Neuronal stem cell (in vitro differentiated cells): Measurements from ENCODE around the gene SMCHD1. TPM values are rescaled to one million over a fixed set of nuclear protein-coding genes. Genes with fewer than 3 reads are reported as not detected.

Experiments
- DNase-seq: peaks from one replicate; pipeline ENCODE4 v3.0.0-alpha.2; 2013; ENCODE audit warnings: low spot score
- H2AFZ ChIP-seq: one replicate; pipeline ENCODE4 v1.6.1; 2013; ENCODE audit warnings: mild to moderate bottlenecking, low read length, inconsistent platforms
- H2AK5ac ChIP-seq: 2 replicates; pipeline ENCODE4 v1.6.1; 2013; ENCODE audit warnings: low read depth, mild to moderate bottlenecking, inconsistent platforms, low read length, moderate library complexity, mixed read lengths
- H2BK120ac ChIP-seq: 2 replicates; pipeline ENCODE4 v1.6.1; 2013; ENCODE audit warnings: low read depth, mild to moderate bottlenecking, inconsistent platforms, low read length, moderate library complexity, mixed read lengths
- H2BK12ac ChIP-seq: one replicate; pipeline ENCODE4 v1.6.1; 2013; ENCODE audit warnings: low read length, inconsistent platforms
- H2BK15ac ChIP-seq: 2 replicates; pipeline ENCODE4 v1.6.1; 2013; ENCODE audit warnings: mild to moderate bottlenecking, low read length, inconsistent platforms, mixed read lengths
- H2BK5ac ChIP-seq: one replicate; pipeline ENCODE4 v1.6.1; 2013; ENCODE audit warnings: inconsistent platforms, mild to moderate bottlenecking, low read length, moderate library complexity
- H3K14ac ChIP-seq: one replicate; pipeline ENCODE4 v1.6.1; 2013; ENCODE audit warnings: low read length, inconsistent platforms
- H3K18ac ChIP-seq: 2 replicates; pipeline ENCODE4 v1.6.1; 2013; ENCODE audit warnings: low read length, inconsistent platforms
- H3K23ac ChIP-seq: 2 replicates; pipeline ENCODE4 v1.6.1; 2013; ENCODE audit warnings: low read depth, mild to moderate bottlenecking, mixed read lengths, low read length, inconsistent platforms; ENCODE audit not compliant: poor library complexity
- H3K27ac ChIP-seq: replicated peaks from 3 replicates; pipeline ENCODE4 v1.5.1; 2013; ENCODE audit warnings: low read length, inconsistent platforms
- H3K27me3 ChIP-seq, 3 experiments: 2 replicates each; pipeline ENCODE4 v1.6.1; 2013; ENCODE audit warnings: low read length in 3 of 3, mild to moderate bottlenecking in 2 of 3, inconsistent platforms in 1 of 3, low read depth in 1 of 3, mixed read lengths in 1 of 3, moderate library complexity in 1 of 3; ENCODE audit not compliant: control insufficient read depth in 3 of 3, insufficient read depth in 3 of 3
- H3K36me3 ChIP-seq, 2 donors: replicated peaks in 1 of 2; 2 replicates each; pipeline ENCODE4 v1.6.1; 2013; ENCODE audit warnings: low read length in 2 of 2; ENCODE audit not compliant: control insufficient read depth in 2 of 2, insufficient read depth in 2 of 2
- H3K4ac ChIP-seq: 2 replicates; pipeline ENCODE4 v1.6.1; 2013; ENCODE audit warnings: inconsistent platforms, mild to moderate bottlenecking, low read length, moderate library complexity
- H3K4me1 ChIP-seq, 2 donors: 1 replicate in 1 of 2; 2 replicates in 1 of 2; pipeline ENCODE4 v1.6.1; 2013; ENCODE audit warnings: low read length in 2 of 2, low read depth in 1 of 2; ENCODE audit not compliant: control insufficient read depth in 2 of 2, insufficient read depth in 1 of 2
- H3K4me2 ChIP-seq: one replicate; pipeline ENCODE4 v1.6.1; 2013; ENCODE audit warnings: mild to moderate bottlenecking, low read length, inconsistent platforms; ENCODE audit not compliant: insufficient read depth, poor library complexity, severe bottlenecking
- H3K4me3 ChIP-seq, 2 donors: 2 replicates each; pipeline ENCODE4 v1.5.1; 2013; ENCODE audit warnings: low read length in 2 of 2, mild to moderate bottlenecking in 2 of 2, inconsistent platforms in 1 of 2, moderate library complexity in 1 of 2
- H3K79me1 ChIP-seq: one replicate; pipeline ENCODE4 v1.6.1; 2013; ENCODE audit warnings: low read depth, mild to moderate bottlenecking, inconsistent platforms, low read length, moderate library complexity
- H3K9ac ChIP-seq: one replicate; pipeline ENCODE4 v1.6.1; 2013; ENCODE audit warnings: mild to moderate bottlenecking, low read depth, low read length, inconsistent platforms; ENCODE audit not compliant: poor library complexity
- H3K9me3 ChIP-seq, 2 donors: replicated peaks in 1 of 2; 2 replicates each; pipeline versions ENCODE3 to v1.6.1; 2013; ENCODE audit warnings: low read length in 2 of 2, mild to moderate bottlenecking in 2 of 2, inconsistent platforms in 1 of 2, low read depth in 1 of 2, mixed read lengths in 1 of 2, moderate library complexity in 1 of 2; ENCODE audit not compliant: control insufficient read depth in 2 of 2, insufficient read depth in 1 of 2
- H4K8ac ChIP-seq: one replicate; pipeline ENCODE4 v1.6.1; 2013; ENCODE audit warnings: low read depth, mild to moderate bottlenecking, inconsistent platforms, low read length, moderate library complexity
- H4K91ac ChIP-seq: one replicate; pipeline ENCODE4 v1.6.1; 2013; ENCODE audit warnings: low read length, low read depth, mild to moderate bottlenecking, inconsistent platforms; ENCODE audit not compliant: poor library complexity
- WGBS, 2 donors: extraction: QIAGEN DNeasy Blood & Tissue Kit; methylation state at CpG; one replicate each; pipeline ENCODE4 v1.1.7; 2013; ENCODE audit warnings: missing lambda C conversion rate in 2 of 2, mixed read lengths in 1 of 2; ENCODE audit not compliant: insufficient read length in 2 of 2, insufficient replicate concordance in 1 of 2; ENCODE audit errors: extremely low coverage in 2 of 2; 5-methylcytosine and 5-hydroxymethylcytosine counted together
- polyA plus RNA-seq, 2 experiments: library from polyadenylated mRNA; stranded (reverse); fragments of 200-250 nt; gene quantifications; one replicate each; pipeline ENCODE4 v1.2.3, GENCODE V29; 2013

SMCHD1 gene
- 20.7 TPM for polyA plus RNA-seq (2013, experiment 1 of 2)
- polyA plus RNA-seq (2013, experiment 2 of 2): 21.9 TPM

DNA sequence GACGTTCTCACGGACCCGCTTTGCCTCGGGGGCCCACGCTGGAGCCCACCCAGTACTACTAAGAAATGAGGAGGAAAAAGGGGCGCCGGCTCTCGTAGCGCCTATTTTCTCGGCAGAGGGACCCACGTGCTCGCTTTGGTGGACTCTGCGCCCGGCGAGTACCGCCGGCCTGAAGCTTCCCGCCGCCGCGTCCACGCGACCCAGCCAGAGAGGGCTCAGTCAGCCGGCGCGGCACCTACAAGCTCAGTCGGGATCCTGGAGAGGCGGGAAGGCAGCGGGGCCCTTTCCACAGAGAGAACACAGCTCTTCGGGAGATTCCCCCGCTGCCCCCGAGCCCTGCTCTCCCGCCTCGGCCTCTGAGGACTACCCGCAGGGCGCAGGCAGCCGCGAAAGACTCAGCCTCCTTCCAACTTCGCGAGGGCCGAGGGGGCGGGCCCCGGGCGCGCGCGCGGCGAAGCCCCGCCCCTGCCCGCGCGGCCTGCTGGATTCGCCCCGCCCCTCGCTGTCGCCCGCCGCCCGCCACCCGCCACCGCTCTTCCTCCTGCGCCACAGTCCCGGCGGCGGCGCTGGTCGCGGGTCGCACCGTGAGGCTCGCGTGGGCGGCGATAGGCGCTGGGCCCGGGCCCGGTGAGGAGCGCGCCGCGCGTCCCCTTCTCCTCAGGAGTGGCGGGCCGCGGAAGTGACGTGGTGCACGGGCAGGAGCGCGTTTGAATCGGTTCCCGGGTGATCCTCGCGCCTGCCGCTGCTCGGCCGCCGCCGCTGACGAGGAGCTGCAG, at the start of gene SMCHD1:
TSS of gene SMCHD1 (plus strand) at position 549 of the 776 bp plus-strand sequence. CDS start 350 bp downstream, outside the sequence.
- Histone ChIP-seq H3K27me3 (peaks cover 0 to 12% (median 0%) of the 10 kb centered on the region in 3 experiments), H4K8ac (no peak within 1 kb of the TSS), H2AFZ (peak within 1 kb of the TSS; percentile 97)

DNA sequence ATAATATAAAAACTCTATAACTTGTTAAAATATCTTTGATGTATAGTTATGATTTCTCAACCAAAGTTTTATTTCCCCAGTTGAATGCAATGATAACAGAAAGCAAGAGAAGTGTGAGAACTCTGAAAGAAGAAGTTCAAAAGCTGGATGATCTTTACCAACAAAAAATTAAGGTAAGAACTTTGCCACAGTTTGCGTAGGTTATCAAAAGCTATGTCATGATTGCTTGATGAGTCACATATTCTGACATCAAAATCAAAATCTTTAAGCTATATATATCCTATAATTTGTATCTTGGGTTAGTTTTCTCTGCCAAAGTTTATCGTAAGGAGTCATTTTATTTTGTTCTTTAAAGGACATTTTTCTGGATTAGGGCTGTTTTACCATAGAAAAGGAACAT, 49.2 kb upstream of the SMCHD1 start:
- no CpG with 5 or more reads among the region's 2 CpGs for WGBS, 2 donors
- no peak overlapping the region for H3K4me3 ChIP-seq

More for the DNA sequence above, at the start of gene SMCHD1:
- peak within 1 kb of the TSS; percentile 56 for H2AK5ac ChIP-seq
- H2BK5ac ChIP-seq: peak within 1 kb of the TSS; percentile 99
- H3K14ac ChIP-seq: peak within 1 kb of the TSS; percentile 94
- H3K27ac ChIP-seq: peak within 1 kb of the TSS; percentile 93
- DNase-seq: peak; percentile 83
- H3K18ac ChIP-seq: peak within 1 kb of the TSS; percentile 99
- peak within 1 kb of the TSS; percentile 99 for H3K9ac ChIP-seq
- peak within 1 kb of the TSS; percentile 96 for H3K4me2 ChIP-seq
- peaks cover 0 to 6% of the 10 kb centered on the region in 2 donors for H3K9me3 ChIP-seq
- peaks cover 2% of the 10 kb centered on the region in 2 donors for H3K4me1 ChIP-seq
- H3K4me3 ChIP-seq: peak within 1 kb of the TSS; percentile 59 to 99
- peak within 1 kb of the TSS; percentile 66 for H3K4ac ChIP-seq
- peak within 1 kb of the TSS; percentile 72 for H2BK120ac ChIP-seq
- H2BK12ac ChIP-seq: peak within 1 kb of the TSS; percentile 22
- H2BK15ac ChIP-seq: peak within 1 kb of the TSS; percentile 85
- H3K36me3 ChIP-seq: peaks cover 0 to 21% of the 10 kb centered on the region in 2 donors
- H3K23ac ChIP-seq: peak within 1 kb of the TSS; percentile 98
- no CpG with 5 or more reads among the region's 100 CpGs for WGBS, 2 donors
- peak within 1 kb of the TSS; percentile 53 for H4K91ac ChIP-seq
- peaks cover 8% of the 10 kb centered on the region for H3K79me1 ChIP-seq

DNA sequence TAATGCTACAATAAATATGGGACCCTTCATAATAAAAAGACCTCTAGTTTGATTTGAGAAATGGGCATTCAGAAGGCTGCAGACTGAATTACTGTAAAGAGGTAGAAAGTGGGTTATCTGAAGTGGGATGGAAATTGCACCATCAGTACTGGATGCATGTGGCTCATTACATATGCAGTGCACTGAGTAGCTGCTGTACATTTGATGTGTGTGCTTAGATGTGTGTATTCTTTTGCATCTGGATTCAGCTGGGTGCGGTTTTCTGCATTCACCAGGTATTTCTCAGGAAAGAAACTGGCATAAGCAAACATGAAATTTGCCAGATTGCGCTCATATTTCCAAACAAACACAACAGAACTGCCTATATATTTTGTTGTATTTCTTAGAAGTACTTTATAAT, 45.9 kb upstream of the SMCHD1 start:
- no peak overlapping the region for H3K18ac ChIP-seq
- WGBS, 2 donors: no CpG with 5 or more reads among the region's 2 CpGs
- H2AFZ ChIP-seq: no peak overlapping the region
- no peak overlapping the region for H3K9ac ChIP-seq
- H3K79me1 ChIP-seq: no peaks in the 10 kb centered on the region
- no peak overlapping the region for H4K91ac ChIP-seq
- no peak overlapping the region for H2BK120ac ChIP-seq
- H2BK15ac ChIP-seq: no peak overlapping the region
- H3K27ac ChIP-seq: no peak overlapping the region
- H3K23ac ChIP-seq: no peak overlapping the region
- H3K4me2 ChIP-seq: no peak overlapping the region
- H2BK5ac ChIP-seq: no peak overlapping the region
- DNase-seq: no peak
- no peaks in the 10 kb centered on the region for H3K4me1 ChIP-seq
- H3K4ac ChIP-seq: no peak overlapping the region
- no peak overlapping the region for H2BK12ac ChIP-seq
- H2AK5ac ChIP-seq: no peak overlapping the region
- no peaks in the 10 kb centered on the region for H3K9me3 ChIP-seq
- no peak overlapping the region for H3K14ac ChIP-seq
- no peaks in the 10 kb centered on the region for H3K27me3 ChIP-seq
- H3K36me3 ChIP-seq: peaks cover 11 to 93% of the 10 kb centered on the region in 2 donors
- no peak overlapping the region for H3K4me3 ChIP-seq
- H4K8ac ChIP-seq: no peak overlapping the region

More for the DNA sequence above, 49.2 kb upstream of the SMCHD1 start:
- Histone ChIP-seq H4K8ac (no peak overlapping the region), H2BK15ac (no peak overlapping the region), H2AFZ (no peak overlapping the region), H3K27ac (no peak overlapping the region), H2BK12ac (no peak overlapping the region), H2BK5ac (no peak overlapping the region), H3K27me3 (no peaks in the 10 kb centered on the region), H3K9ac (no peak overlapping the region), H3K4ac (no peak overlapping the region), H3K14ac (no peak overlapping the region), H3K18ac (no peak overlapping the region), H3K79me1 (no peaks in the 10 kb centered on the region), H3K23ac (no peak overlapping the region), H4K91ac (no peak overlapping the region), H3K4me1 (no peaks in the 10 kb centered on the region), H3K36me3 (peaks cover 12 to 97% of the 10 kb centered on the region in 2 donors), H2AK5ac (no peak overlapping the region), H2BK120ac (no peak overlapping the region), H3K4me2 (no peak overlapping the region), H3K9me3 (no peaks in the 10 kb centered on the region)
- DNase-seq: no peak

DNA sequence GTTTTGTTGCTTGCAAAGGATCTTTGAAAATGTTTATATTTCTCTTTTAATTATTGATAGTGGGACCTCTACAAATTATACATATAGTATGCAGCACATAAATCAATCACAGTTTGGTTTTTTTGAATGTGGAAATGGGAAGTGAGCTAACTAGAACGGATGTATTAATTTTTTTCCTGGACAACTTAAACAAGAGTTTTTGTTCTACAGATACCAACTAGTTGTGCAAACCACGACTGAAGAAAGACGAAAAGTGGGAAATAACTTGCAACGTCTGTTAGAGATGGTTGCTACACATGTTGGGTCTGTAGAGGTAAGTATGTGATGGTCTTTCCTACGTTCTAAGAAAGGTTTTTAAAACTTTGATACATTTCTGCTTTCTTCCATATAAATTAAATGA, 45.0 kb upstream of the SMCHD1 start:
- no peaks in the 10 kb centered on the region for H3K27me3 ChIP-seq
- no peak overlapping the region for H3K23ac ChIP-seq
- H3K4me3 ChIP-seq: no peak overlapping the region
- no peak overlapping the region for H4K8ac ChIP-seq
- no peak overlapping the region for H2AK5ac ChIP-seq
- H3K9me3 ChIP-seq: no peaks in the 10 kb centered on the region
- no peak overlapping the region for H3K4me2 ChIP-seq
- H2BK12ac ChIP-seq: no peak overlapping the region
- no peak overlapping the region for H4K91ac ChIP-seq
- H2BK120ac ChIP-seq: no peak overlapping the region
- H3K27ac ChIP-seq: no peak overlapping the region
- no peak for DNase-seq
- peaks cover 18 to 93% of the 10 kb centered on the region in 2 donors for H3K36me3 ChIP-seq
- no peak overlapping the region for H3K4ac ChIP-seq
- no peak overlapping the region for H2BK15ac ChIP-seq
- no peak overlapping the region for H3K14ac ChIP-seq
- no peaks in the 10 kb centered on the region for H3K79me1 ChIP-seq
- no peaks in the 10 kb centered on the region for H3K4me1 ChIP-seq
- no peak overlapping the region for H2AFZ ChIP-seq
- no CpG with 5 or more reads among the region's 5 CpGs for WGBS, 2 donors
- H3K9ac ChIP-seq: no peak overlapping the region
- no peak overlapping the region for H3K18ac ChIP-seq
- H2BK5ac ChIP-seq: no peak overlapping the region
